NCI-H510A (cell line): Measurements from ENCODE around the gene ENG.
"Not testable (repeated sequence)": the region's sequence is repeated elsewhere in the genome, so short reads cannot be mapped to it uniquely, and the experiment has no call there.

Experiments used
- DNase-seq: peaks from one replicate; lab custom pipeline; 2025; lab: John Stamatoyannopoulos, UW

Gene ENG

DNA sequence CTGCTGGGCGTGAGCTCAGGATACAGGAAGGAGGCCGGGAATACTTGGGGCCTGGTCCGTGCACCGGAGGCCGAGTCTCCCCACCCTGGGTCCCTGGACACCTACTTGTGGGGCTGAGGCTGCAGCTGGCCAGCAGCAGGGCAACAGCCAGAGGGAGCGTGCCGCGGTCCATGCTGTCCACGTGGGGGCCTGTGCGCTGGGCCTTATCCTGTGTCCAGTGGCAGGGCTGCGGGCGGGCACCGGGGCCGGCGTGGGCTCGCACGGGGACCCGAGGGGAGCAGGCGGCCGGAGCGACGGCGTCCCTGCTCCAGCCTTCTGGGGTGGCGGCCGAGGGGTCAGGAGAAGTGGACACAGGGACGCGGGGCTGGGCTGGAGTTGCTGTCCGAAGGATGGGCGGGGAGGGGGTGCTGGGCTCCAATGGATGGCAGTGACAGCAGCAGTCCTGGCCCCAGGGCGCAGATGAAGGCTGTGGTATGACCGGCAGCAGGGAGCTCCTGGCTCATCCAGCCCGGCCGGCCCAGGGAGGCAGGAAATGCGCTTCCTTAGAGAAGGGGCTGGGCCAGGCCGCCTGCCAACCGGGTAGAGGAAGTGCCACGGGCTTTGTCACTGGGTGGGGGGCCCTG is at the start of gene ENG:
ENG (minus strand) TSS at position 475 of the 623 bp plus-strand sequence; CDS start at position 172, 303 bp downstream.
- DNase-seq = no peak

DNA sequence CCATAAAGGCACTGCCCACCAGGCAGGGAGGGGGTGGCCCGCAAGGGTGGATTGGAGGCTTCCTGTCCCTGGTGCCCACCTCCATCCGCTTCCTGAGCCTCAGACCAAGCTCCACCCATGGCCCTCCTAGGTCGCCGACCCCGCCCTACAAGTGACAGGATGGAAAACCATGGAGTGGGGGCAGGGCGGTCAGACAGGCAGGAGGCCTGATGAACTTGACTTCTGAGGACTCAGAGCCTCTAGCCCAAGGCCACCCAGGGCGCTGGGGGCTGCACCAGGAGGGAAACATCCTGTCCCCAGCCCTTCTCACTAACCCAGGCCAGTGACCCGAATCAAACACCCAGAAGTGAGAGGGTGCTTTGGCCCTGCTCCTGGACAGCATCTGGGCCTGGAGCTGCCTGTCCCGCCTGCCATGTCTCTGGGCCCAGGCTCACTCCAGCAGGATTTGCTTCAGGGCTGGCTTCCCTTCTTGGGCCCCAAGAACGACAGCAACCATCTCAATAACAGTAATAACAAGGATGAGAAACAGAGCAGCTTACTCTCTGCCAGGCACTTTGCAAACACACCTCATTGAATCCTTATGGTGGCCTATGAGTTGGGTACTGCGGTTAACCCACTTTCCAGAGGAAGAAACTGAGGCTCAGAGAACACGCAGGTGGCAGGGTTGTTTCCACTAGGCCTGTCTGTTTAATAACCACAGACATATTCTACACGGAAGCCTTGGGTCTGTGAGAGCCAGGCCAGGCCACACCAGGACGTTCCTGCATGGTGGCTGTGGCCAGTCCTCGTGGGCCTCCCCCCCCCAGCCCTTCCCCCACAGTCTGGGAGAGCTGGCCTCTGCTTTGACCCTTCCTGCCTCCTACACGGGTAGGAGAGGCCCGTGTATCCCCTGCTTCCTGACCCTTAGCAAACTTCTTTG is 49.4 kb upstream of the ENG start:
- DNase-seq = peak; percentile 56

DNA sequence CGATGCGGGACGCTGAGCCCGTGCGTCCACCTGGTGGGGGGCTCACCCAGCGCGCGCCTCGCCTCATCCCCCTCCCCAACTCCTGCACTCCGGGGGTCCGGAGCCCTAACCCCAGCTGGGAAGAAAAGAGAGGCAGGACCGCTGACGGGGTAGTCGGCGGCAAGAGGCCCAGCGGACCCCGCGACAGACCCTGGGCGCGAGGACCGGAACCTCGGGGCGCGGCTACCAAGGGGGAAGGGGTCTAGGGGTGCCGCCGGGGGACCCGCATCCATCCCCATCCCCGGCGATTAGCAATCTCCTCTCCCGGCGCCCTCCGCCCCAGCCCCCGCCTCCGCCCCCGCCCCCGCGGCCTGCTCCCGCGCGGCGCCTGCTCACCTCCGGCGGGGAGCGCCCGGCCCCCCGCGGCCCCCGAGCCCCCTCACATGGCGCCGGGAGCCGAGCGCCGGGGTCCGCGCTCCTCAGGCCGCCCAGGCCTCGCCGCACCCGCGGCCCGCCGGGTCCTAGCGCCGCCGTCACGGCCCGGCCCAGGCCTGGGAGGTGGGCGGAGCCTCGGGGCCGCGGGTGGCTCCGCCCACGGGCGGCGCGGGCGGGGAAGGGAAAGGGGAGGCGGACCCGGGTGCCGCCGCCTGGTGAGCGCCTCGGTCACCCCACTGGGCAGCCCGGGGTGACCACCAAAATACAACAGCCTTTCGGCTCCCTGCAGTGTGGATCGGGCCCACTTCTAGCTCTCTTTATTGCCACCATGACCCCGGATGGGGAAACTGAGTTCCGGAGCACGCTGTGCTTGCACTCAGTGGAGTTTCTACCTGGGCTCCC is 44.9 kb upstream of the ENG start, which contains the start of gene ST6GALNAC6:
ST6GALNAC6 (minus strand) TSS at position 476 of the 816 bp plus-strand sequence. CDS start 1,622 bp downstream, outside the sequence.
- DNase-seq = no peak

DNA sequence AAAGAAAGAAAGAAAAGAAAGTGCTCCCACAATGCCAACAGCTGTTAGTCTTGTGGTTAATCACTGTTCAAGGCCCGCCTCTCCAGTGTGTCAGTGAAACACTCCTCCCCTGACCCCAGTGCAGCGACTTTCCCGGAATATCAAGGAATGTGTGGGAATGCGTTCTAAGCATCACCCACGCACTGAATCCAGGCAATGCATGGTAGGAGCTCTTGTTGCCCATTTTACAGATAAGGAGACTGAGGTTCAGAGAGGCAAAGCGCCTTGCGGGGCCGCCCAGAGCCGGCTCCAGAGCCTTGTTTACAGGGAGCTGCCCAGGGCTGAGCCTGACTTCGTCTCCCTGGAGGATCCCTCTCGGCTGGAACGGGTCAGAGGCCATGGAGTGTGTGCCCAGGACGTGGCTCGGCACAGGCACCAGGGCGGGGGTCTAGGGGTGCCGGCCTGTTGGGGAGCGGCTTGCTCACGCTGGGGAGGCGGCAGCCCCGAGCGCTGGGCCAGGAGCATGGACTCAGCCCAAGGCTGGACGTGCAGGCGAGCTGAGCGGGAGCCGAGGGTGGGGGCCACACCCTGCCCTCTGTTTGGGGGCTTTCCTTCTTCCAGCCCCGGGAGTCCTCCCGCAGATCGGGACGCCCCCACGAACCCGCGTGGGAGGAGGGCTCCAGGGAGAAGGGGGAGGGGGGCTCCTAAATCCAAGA is 44.1 kb upstream of the ENG start:
- no peak for DNase-seq

DNA sequence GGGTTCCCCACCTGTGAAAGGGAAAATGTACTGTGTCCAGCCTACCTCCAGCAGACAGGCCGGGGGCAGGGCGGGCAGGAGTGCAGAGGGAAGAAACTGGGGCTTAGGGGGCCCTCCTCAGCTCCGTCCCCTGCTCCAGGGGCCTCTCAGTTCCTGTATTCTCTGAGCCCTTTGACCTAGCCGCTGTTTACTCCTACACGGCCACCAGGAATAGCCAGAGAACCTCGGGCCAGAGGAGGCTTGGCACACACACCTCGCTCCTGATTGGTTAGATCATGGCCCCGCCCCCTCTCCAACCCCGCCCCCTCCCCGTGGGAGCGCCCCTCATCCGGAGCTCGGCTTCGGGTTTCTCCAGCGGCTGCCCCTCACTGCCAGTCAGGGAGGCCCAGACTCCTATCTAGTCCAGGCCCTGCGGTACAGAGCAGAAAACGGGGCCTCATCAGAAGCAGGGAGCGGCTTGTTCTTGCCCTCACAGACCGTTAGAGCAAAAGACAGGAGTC is 42.8 kb upstream of the ENG start:
- no peak for DNase-seq

DNA sequence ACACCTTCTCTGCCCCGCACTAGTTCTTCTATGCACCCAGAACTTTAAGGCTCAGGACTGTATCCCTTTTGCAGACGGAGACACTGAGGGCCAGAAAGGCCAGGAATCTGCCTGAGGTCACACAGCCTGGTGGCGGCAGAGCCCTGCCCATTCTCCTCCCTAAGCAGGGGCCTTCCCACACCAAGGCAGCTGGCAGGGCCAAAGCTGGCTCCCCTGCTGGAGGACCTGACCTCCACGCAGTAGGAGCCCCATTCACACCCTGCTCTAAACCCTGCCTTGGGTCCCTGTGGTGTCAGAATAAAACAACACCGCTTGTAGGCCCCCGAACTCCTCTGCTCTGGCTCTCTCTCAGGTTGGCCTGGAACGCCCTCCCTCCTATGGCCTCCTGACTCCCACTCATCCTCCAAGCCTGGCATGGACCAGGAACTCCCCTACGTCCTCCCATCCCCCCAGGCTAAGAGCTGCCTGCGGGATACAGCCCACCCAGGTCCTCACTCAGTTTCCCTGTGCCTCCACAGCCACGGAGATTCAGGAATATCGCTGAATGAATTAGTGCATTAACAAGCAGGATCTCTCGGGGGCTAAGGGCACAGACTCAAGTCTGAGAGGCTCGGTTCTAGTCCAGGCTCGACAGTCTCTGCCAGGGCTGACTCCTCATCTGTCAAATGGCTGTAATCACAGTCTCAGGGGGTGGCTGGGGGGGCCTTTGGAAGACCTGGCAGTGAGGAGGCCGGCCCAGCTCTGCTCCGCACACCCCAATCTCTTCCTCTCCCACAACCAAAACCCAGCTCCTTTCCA is 42.1 kb upstream of the ENG start:
- DNase-seq = no peak

DNA sequence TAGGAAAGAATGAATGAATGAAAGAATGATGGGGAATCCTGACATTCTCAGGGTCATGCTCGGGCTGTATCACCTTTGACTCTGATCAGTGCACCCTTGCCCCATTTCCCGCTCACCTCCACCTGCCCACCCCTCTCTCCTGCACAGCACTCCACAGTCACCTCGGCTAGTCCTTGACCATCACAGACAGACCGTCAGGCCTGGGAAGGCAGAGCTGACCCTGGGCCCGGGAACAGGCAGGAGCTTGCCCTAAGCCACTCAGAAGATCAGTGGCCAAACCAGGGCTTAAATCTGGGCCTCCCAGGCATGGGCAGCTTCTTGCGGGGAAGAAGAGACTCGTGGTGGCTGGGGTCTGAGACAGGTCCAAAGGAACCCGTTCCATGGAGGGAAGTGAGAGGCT is 41.4 kb upstream of the ENG start:
- DNase-seq = no peak

DNA sequence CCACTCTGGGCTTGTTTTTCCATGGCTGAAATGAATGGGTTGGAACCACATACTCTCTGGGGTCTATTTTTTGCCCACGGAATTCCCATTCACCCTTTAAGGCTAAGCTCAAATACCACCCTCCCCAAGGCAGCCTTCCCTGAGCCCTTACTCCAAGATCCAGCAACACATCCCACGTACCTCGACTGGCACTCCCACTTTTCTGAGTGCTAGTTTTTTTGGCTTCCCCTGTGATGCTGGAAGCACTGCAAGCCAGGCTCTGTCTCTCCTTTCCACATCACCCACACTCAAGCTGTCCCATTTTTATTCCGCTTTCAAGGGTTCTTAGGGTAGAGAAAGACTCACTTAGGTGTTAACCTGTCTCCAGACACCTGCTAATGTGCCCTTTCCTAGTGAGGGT is 38.9 kb upstream of the ENG start:
- DNase-seq = no peak

DNA sequence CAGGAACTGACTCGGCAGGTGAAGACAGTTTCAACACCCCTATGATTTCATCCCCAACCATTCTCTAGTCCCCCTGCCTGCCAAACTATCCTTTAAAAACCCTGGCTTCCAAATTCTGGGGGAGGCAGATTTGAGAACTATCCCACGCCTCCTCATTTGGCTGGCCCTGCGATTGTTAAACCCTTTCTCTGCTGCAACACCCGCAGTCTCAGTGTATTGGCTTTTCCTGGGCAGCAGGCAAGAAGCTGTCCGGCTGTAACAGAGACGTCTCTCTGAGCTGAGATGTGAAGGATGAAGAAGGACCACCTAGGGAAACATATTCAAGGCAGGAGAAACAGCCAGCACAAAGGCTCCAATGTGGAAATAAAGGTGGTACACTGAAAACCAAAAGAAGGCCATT is 38.4 kb upstream of the ENG start:
- no peak for DNase-seq

DNA sequence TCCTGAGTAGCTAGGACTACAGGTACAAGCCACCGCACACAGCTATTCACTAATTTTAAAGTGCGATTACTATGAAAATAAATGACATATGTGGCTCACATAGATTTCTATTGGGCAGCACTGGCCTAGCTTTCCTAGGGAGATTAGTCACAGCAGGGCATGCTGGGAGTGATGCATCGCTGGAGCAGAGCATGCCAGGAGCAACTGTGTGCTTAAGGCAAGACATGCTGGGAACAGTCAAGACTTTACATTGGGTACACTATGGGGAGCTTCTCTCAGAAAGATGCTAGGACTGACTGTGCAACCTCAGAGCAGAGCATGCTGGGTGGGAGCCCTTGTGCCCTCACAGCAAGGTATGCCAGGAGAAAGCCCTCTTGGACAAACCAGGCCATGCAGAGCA is 35.6 kb upstream of the ENG start:
- no peak for DNase-seq

DNA sequence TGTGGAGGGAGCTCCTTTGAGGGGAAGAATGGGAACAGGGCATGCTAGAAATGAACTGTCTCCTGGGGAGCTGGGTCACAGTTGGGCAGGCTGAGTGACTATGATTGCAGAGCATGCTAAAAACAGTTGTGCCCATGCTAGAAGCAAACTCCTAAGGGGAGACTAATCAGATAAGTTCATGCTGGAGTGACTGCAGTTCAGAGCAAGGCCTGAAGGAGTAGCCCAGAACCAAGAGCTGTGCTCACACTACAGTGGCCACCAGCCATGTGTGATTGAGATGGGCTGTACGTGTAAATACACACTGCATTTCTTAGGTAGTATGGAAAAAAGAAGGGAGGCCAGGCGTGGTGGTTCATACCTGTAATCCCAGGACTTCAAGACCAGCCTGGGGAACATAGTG is 33.3 kb upstream of the ENG start:
- DNase-seq = no peak

DNA sequence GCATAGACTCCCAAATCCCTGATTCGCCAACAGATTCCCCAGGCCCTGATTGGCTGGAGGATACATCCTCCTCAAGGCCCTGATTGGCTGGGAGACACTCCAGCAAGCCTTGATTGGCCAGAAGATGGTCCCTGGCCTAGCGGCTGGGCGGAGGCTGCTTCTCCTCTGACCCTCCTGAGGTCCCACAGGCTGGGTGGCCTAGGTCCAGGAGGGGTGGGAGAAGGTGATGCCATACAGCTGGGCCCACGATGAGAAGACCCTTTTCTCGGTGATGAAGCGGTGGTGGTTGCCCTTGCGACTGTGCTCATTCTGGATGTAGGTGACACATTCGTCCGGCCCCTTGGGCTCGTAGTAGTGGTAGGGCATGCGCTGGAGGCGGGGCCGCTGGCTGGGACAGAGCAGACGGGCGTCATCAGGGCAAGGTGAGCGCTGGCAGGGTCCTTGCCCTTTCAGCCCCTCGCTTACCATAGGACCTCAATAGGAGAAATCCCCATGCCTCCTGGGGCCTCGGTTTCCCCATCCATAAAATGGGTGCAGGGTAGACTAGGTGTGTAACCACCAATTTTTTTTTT is 32.0 kb upstream of the ENG start:
- no peak for DNase-seq

DNA sequence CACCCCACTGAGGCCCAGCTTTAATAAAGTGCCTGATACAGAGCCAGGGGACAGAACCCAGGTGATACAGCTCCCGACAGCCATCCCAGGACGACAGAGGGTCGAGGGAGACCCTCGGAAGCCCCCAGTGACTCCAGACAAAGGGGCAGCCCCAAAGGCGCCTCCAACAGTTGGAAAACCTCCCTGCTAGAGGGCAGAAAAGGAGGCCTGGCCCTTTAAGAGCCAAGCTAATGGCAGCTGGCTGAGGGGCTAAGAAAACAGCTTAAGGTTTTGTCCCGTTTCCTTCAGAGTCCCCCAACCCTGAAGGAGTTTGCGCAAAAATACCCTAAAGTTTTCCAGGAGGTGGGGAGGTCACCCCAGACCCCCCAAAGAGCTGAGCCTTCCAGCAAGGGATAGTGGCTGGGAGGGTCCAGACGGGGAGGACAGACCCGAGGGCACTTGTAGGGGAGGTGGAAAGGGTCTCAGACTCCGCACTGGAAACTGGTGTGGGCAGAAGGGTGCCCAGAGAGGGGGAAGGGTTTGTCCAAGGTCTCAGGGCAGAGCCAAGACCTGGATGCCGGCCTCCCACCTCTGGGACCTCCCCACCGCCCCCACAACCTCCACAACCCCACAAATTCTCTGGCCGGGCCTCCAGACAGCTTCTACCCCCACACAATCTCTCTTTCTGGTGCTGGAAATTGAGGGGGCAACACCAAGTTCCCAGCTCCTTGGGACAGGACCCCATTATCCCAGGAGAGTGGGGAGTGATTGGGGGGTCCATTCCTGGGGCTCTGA is 31.2 kb upstream of the ENG start:
- no peak for DNase-seq

DNA sequence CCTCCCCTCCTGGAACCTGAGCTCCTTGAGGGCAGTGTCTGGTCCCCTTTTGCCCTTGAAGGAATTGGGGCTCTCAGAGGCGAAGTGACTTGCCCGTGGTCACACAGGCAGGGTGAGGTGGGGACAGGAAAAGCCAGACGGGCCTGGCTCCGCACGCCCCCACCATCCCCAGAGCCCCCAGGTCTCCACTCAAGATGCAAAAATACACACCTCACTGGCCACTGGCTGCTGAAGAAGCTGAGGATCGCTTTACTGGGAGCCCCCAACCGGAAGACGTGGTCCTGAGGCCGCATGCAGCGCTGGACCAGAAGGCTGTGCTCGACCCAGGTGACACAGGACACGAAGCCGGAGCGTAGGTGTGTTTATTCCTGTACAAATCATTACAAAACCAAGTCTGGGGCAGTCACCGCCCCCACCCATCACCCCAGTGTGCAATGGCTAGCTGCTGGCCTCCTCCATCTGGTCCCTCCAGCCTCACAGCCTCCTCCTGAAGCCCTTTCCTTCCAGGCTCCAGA is 30.6 kb upstream of the ENG start:
- DNase-seq = no peak

DNA sequence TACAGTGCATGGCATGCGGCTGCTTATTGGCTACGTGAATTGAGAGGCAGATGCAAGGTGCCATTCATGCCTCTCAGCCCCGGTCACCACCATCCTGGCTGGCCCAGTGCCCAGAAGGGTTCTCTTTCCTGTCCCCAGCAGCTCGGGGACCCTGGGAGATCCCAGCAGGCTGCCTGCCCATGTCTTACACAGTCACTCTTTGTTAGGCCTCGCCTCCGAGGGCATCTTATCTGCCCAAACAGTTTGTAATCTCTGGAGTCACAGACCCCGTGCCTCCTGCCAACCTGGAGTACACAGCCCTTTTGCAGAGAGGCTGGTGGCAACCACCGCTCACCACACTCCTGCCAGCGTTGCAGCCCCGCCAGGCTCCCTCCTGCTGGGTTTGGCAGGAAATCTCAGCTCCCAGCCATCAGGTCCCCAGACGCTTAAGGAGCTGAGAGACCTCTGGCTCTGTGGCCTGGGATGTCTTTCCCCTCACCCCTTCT is 30.0 kb upstream of the ENG start:
- no peak for DNase-seq

DNA sequence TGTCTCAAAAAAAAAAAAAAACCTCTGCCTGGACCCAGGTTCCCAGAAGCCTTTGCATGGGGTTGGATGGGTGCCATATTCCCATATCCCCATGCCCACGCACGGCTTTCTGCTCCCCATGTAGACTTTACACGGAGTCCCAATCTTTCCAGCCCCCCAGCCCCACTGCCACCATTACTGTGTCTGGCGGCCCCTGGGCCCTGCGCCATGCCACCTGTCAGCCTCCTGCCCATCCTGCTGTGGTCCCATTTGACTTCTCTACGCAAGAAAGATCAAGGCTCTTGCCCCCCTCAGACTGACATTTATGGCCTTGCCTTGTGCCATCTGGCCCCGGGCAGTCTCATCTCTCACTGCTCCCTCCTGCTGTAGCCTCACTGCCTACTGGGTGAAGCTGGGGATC is 29.5 kb upstream of the ENG start:
- DNase-seq = no peak

DNA sequence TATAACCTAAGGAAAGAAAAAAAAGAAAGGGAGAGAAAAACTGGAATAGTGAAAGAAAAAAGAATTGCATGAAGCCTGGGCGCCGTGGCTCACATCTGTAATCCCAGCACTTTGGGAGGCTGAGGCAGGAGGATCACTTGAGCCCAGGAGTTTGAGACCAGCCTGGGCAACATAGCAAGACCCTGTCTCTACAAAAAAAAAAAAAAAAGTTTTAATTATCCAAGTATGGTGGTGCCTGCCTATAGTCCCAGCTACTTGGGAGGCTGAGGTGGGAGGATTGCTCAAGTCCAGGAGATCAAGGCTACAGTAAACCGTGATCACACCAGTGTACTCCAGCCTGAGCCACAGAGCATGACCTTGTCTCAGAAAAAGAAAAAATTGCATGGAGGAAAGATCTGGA is 27.3 kb upstream of the ENG start:
- not testable (repeated sequence) for DNase-seq

DNA sequence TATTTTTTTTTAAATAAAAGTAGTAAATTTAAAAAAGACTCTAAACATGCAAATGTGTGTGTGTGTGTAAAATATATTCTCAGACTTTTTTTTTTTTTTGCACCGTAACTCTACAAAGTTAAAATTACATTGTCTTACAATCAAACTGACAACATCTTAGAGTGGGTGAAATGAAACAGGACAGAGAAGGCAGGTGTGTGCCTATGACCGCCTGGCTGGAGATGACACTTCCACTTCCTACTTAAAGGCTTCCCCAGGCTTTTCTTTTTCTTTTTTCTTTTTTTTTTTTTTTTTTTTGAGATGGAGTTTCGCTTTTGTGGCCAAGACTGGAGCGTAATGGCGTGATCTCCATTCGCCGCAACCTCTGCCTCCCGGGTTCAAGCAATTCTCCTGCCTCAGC is 25.7 kb upstream of the ENG start:
- no peak for DNase-seq

DNA sequence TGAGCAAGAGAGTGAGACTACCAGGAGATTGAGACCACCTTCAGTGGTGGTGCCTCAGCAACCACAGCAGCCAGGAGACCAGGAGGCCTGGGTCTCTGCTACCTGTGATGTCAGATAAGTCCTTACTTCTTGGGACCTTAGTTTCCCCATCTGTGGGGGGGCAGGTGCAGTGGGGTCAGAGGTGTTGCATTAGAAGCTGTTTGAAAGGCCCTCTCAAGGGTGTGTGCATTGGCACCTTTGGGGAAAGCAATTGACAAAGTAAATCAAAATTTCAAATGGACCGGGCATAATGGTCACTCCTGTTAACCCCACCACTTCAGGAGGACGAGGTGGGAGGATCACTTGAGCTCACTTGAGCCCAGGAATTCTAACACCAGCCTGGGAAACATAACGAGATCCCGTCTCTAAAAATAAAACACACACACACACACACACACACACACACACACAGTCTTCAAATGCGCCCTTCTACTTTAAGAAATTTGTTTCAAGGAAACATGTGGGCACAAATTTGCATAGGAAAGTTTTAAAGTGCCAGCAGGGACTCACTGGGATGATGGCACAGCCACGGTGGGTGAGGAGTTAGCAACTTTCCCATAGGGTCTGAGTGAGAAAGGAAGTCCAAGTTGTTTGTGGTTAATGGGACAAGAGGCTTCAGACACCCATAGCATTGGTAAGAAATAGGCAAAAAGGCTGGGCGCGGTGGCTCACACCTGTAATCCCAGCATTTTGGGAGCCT is 24.4 kb upstream of the ENG start:
- DNase-seq = no peak
